Uterus (tissue), 2 donors: Measurements from ENCODE around the gene ZFP69.
A peak's percentile ranks its signal among the peaks of the same experiment; 100 is the strongest.

Experiments used
- POLR2A ChIP-seq, 2 donors: fragments of 450-650 bp; IDR thresholded peaks; one replicate each; pipeline ENCODE4 v1.6.1; 2016; ENCODE audit warnings: antibody characterized with exemption in 2 of 2, mild to moderate bottlenecking in 1 of 2, moderate library complexity in 1 of 2
- TF ChIP-seq, protein P1 (sequence below), 4 experiments: fragments of 200-600 bp in 2 of 4; fragments of 450-650 bp in 2 of 4; sonication (generic) in 2 of 4; IDR thresholded peaks; one replicate each; pipeline ENCODE4 v1.5.1; 2016 to 2019; ENCODE audit warnings: antibody characterized with exemption in 4 of 4, mild to moderate bottlenecking in 2 of 4, moderate library complexity in 1 of 4

DNA sequence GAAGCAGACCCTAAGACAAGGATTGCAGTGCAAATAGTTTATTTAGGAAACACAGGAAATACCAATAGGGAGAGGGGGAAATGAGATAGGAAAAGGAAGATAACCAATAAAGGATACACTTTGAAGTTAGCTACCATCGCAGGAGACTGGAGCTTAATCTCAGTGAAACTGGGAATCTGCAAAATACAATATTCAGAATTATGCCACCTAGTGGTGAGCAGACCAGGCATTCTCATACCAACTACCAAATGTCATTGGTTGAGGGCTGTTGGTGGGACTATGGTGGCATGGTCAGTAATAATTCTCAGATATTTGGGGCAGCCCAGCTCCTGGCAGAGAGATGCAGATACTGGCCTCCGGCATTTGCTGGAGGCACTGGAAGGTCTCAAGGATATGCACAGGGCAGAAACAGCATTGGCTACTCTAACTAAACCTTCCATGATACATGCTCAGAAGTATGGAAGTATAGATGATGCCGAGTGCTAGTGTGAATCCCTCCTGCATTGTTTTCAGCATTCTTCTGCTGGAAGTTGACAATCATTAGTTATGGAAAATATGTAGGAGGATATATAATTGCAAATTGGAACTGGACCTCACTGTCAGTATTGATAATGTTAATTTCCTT is 38.6 kb upstream of the ZFP69 start:
- TF ChIP-seq, protein P1, sequence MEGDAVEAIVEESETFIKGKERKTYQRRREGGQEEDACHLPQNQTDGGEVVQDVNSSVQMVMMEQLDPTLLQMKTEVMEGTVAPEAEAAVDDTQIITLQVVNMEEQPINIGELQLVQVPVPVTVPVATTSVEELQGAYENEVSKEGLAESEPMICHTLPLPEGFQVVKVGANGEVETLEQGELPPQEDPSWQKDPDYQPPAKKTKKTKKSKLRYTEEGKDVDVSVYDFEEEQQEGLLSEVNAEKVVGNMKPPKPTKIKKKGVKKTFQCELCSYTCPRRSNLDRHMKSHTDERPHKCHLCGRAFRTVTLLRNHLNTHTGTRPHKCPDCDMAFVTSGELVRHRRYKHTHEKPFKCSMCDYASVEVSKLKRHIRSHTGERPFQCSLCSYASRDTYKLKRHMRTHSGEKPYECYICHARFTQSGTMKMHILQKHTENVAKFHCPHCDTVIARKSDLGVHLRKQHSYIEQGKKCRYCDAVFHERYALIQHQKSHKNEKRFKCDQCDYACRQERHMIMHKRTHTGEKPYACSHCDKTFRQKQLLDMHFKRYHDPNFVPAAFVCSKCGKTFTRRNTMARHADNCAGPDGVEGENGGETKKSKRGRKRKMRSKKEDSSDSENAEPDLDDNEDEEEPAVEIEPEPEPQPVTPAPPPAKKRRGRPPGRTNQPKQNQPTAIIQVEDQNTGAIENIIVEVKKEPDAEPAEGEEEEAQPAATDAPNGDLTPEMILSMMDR (IDR thresholded peaks at IDR 0.05) = peak; percentile 19 to 55 (median 42)
- no peak for TF ChIP-seq POLR2A (IDR thresholded peaks at IDR 0.05)
